Kidney (tissue), 14 donors: ENCODE results near the gene ADARB2. TPM values are rescaled to one million over a fixed set of nuclear protein-coding genes. Genes with fewer than 3 reads are reported as not detected.

ENCODE experiments used
- DNase-seq, 5 donors: peaks; one replicate each; pipeline ENCODE4 v3.0.0-alpha.2; 2013 to 2020
- FAIRE-seq: peaks from 2 replicates; lab custom pipeline; 2012; peaks lifted over from hg19 to GRCh38; lab: Jason Lieb, UNC
- H3K27ac ChIP-seq, 2 donors: one replicate each; pipeline ENCODE4 v1.7.0; 2013; ENCODE audit warnings: low read depth in 2 of 2, low read length in 2 of 2, inconsistent platforms in 1 of 2
- H3K27me3 ChIP-seq: one replicate; pipeline ENCODE4 v1.7.1; 2013; ENCODE audit warnings: low read length, inconsistent platforms; ENCODE audit not compliant: control insufficient read depth, insufficient read depth
- H3K36me3 ChIP-seq, 3 donors: one replicate each; pipeline versions ENCODE4 v1.7.0 to v1.7.1; 2013; ENCODE audit warnings: low read length in 3 of 3, control low read depth in 1 of 3, inconsistent platforms in 1 of 3; ENCODE audit not compliant: insufficient read depth in 3 of 3, control insufficient read depth in 2 of 3
- H3K4me1 ChIP-seq, 3 donors: one replicate each; pipeline versions ENCODE4 v1.7.0 to v1.7.1; 2013; ENCODE audit warnings: low read length in 3 of 3, inconsistent platforms in 1 of 3, low read depth in 1 of 3; ENCODE audit not compliant: control insufficient read depth in 2 of 3, insufficient read depth in 2 of 3
- H3K4me3 ChIP-seq, 3 donors: one replicate each; pipeline versions ENCODE4 v1.7.0 to v1.8.1; 2013; ENCODE audit warnings: low read length in 3 of 3, control low read depth in 1 of 3, inconsistent platforms in 1 of 3
- H3K9ac ChIP-seq, 3 donors: one replicate each; pipeline versions ENCODE4 v1.7.0 to v1.7.1; 2013; ENCODE audit warnings: low read length in 3 of 3, control low read depth in 1 of 3, inconsistent platforms in 1 of 3
- H3K9me3 ChIP-seq, 3 donors: one replicate each; pipeline versions ENCODE4 v1.7.0 to v1.7.1; 2013; ENCODE audit warnings: low read length in 3 of 3, control low read depth in 1 of 3, inconsistent platforms in 1 of 3; ENCODE audit not compliant: control insufficient read depth in 2 of 3, insufficient read depth in 1 of 3
- CTCF ChIP-seq: IDR thresholded peaks from 3 replicates; pipeline ENCODE4 v1.5.1; 2012; ENCODE audit warnings: mild to moderate bottlenecking, moderate library complexity, borderline replicate concordance; ENCODE audit not compliant: insufficient read depth; ENCODE audit errors: extremely low read depth
- intact Hi-C: fragments of 100-400 bp; cut with DNase I; formaldehyde crosslinking; loops from one replicate; pipeline ENCODE4 v1.11.1; 2022
- polyA plus RNA-seq: library from polyadenylated mRNA; stranded (reverse); fragments of 350-450 nt; fragmentation: Illumina TruSeq; extraction: RNeasy Lipid Tissue Mini Kit (QIAGEN cat#74804); gene quantifications from one replicate; pipeline ENCODE4 v1.2.3, GENCODE V29; 2014; ENCODE audit warnings: low read depth, low replicate concordance; ENCODE audit not compliant: insufficient read depth
- total RNA-seq: library from RNA; stranded (reverse); fragmentation: NEBNext Ultra II Directional; extraction: Animal tissue kit (Norgen Biotek cat#: 25700); gene quantifications from one replicate; pipeline ENCODE4 v1.2.1, GENCODE V29; 2021
- donor health status: control.
- donor health status: control.
- donor health status: control.
- donor health status: control.
- donor health status: control.
- donor health status: DM: yes; HTN: yes; CAD: no.
- donor health status: Normal renal cell carcinoma (clear cell type).

The ADARB2 gene
- total and polyA plus RNA-seq, 2 donors from 2014 or later, result 1.0 to 1.3 TPM

DNA sequence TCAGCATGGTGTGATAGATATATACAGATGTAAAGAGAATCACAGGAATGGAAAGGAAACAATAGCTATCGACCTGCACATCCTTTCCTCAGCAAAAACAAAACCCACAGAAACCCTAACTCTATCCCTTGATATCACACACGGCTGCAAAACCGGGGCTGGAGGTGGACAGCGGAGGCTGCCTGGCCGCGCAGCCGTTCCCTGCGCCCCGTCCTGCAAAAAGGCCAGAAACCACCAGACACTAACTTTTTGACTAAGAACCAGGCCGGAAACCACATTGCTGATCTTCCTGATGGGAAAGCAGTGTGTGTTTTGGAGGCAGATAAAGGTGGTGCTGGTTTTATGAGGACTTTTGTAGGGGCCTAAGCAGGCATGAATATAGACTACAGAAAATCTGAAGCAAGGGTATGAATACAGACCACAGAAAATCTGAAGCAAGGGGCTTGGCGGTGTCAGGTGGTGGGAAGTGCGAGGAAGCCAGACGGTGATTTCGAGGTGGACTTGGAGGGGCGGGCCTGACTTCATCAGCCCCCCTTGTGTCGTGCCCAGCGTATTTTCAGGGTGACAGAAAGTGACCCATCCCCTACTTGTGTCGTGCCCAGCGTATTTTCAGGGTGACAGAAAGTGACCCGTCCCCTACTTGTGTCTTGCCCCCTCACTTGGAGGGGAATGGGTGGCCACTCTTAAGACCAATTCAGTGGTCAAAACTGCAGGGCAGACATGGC is 557.8 kb downstream of the ADARB2 start:
- DNase-seq (no peak), FAIRE-seq (no peak)
- TF ChIP-seq CTCF, result no peak
- no peak overlapping the region for H3K4me3 ChIP-seq
- no peaks in the 10 kb centered on the region for H3K27me3 ChIP-seq
- no peaks in the 10 kb centered on the region for H3K36me3 ChIP-seq
- H3K4me1 ChIP-seq, result no peaks in the 10 kb centered on the region
- no peak overlapping the region for H3K27ac ChIP-seq
- intact Hi-C loops, result no loop called here
- no peak overlapping the region for H3K9ac ChIP-seq
- H3K9me3 ChIP-seq, result no peaks in the 10 kb centered on the region

- Histone ChIP-seq H3K9ac (no peak overlapping the region), H3K9me3 (no peaks in the 10 kb centered on the region), H3K36me3 (no peaks in the 10 kb centered on the region), H3K27ac (no peak overlapping the region), H3K4me1 (no peaks in the 10 kb centered on the region), H3K27me3 (no peaks in the 10 kb centered on the region), H3K4me3 (no peak overlapping the region)
- DNase-seq (no peak), FAIRE-seq (no peak)
- intact Hi-C loops, result no loop called here
- TF ChIP-seq CTCF, result no peak
Measured at GRCh38 chr10:1178506-1178905, 558.8 kb downstream of the ADARB2 start.

GRCh38 chr10:1177936-1178335 is 559.4 kb downstream of the ADARB2 start:
- Histone ChIP-seq H3K9me3 (no peaks in the 10 kb centered on the region), H3K4me1 (no peaks in the 10 kb centered on the region), H3K9ac (no peak overlapping the region), H3K27ac (no peak overlapping the region), H3K36me3 (no peaks in the 10 kb centered on the region), H3K27me3 (no peaks in the 10 kb centered on the region), H3K4me3 (no peak overlapping the region)
- no peak for DNase-seq
- FAIRE-seq, result no peak
- intact Hi-C loops, result no loop called here
- no peak for TF ChIP-seq CTCF
